GM12865 (cell line): ENCODE results near the gene SLC17A3.

Experiments
- DNase-seq: peaks from one replicate; pipeline ENCODE4 v3.0.0; 2010; ENCODE audit warnings: low read depth
- H3K4me3 ChIP-seq: 2 replicates; pipeline ENCODE4 v1.5.1; 2011; ENCODE audit warnings: mild to moderate bottlenecking, low read depth, low read length, control low read depth
- TF ChIP-seq, protein P1 (sequence below): IDR thresholded peaks from 2 replicates; pipeline ENCODE4 v1.5.1; 2011; ENCODE audit warnings: low read length, control low read depth, low read depth, inconsistent platforms; ENCODE audit not compliant: insufficient read depth; ENCODE audit errors: missing control alignments

Gene SLC17A3

DNA sequence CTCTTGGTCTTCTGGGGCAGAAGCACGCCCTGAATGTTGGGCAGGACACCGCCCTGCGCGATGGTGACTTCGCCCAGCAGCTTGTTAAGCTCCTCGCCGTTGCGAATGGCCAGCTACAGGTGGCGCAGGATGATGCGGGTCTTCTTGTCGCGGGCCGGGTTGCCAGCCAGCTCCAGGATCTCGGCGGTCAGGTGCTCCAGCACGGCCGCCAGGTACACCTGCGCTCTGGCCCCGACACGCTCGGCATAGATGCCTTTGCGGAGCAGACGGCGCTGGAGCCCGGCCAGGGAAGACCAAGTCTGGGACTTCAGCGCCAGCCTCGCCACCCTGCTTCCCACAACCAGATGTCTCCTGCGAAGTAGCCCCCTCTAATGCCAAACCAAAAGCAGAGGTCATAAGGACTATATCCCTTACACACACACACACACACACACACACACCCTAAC, 8.0 kb upstream of the SLC17A3 start:
- no peak overlapping the region for H3K4me3 ChIP-seq
- no peak for DNase-seq
- TF ChIP-seq, protein P1, sequence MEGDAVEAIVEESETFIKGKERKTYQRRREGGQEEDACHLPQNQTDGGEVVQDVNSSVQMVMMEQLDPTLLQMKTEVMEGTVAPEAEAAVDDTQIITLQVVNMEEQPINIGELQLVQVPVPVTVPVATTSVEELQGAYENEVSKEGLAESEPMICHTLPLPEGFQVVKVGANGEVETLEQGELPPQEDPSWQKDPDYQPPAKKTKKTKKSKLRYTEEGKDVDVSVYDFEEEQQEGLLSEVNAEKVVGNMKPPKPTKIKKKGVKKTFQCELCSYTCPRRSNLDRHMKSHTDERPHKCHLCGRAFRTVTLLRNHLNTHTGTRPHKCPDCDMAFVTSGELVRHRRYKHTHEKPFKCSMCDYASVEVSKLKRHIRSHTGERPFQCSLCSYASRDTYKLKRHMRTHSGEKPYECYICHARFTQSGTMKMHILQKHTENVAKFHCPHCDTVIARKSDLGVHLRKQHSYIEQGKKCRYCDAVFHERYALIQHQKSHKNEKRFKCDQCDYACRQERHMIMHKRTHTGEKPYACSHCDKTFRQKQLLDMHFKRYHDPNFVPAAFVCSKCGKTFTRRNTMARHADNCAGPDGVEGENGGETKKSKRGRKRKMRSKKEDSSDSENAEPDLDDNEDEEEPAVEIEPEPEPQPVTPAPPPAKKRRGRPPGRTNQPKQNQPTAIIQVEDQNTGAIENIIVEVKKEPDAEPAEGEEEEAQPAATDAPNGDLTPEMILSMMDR: no peak

DNA sequence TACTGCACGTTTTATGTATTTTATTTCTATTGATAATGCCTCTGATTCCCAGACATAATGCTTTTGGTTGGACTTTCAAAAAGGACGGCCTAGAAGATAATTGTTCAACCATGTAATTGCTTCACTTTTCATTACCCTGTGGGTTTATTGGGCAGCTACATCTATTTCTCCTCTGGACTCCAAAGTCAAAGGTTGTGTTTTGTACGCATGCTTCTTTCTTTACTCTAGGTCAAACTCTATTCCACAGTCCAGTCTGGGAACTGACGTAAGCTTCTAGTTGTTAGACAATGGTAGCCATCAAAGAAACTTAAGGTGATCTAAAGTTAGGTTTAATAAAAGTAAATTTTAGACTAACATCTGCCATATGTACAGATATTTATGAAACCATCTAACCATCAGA, 6.6 kb upstream of the SLC17A3 start:
- TF ChIP-seq, protein P1: no peak
- H3K4me3 ChIP-seq: no peak overlapping the region
- DNase-seq: no peak

DNA sequence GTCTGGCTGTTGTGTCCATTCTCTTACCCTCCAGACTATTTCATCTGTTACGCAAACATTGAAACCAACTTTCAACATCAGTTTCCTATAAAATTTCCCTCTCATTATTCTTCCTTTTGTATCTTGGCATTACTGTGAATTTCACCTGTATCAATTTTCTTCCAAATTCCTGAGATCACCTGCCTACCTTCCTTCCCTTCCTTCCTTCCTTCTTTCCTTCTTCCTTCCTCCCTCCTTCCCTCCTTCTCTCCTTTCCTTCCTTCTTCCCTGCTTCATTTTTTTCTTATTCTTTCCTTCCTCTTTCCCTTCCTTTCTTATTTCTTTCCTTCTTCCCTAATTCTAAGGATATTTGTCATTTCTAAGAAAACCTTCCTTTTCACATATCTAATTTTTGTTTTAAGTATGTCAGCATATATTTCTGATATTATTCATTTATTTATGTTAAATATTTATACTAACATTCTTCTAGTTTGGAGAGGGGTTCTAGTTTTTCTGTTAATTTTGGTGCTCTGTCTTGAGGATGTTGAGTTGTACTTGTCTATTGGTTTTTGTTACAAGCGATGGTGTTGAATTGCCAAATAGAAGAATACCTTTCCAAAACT, 4.8 kb upstream of the SLC17A3 start:
- TF ChIP-seq, protein P1: no peak
- no peak for DNase-seq
- H3K4me3 ChIP-seq: no peak overlapping the region

DNA sequence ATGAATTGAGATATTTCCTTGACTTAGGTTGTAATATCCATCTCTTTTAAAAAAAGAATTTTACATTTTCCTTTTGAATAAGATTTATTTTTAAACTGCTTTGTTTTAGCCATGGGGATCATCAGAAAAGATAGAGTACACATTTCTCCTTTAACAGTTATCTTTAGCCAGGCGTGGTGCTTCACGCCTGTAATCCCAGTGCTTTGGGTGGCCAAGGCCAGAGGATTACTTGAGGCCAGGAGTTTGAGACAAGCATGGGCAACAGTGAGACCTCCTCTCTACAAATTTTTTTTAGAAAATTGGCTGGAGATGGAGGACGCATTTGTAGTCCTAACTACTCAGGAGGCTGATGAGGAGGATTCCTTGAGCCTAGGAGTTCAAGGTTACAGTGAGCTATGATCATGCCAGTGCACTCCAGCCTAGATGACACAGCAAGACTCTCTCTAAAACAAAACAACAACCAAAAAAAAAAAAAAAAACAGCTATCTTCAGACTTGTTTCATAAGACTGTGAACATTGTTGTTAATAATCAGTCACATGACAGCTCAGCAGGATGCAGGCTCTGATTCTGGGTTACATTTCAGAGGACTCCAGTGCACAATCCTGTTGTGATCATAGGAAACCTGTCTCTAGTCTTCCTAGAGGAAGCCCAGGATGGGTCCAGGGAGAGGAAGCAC, 2.0 kb upstream of the SLC17A3 start:
- TF ChIP-seq, protein P1: no peak
- no peak overlapping the region for H3K4me3 ChIP-seq

DNA sequence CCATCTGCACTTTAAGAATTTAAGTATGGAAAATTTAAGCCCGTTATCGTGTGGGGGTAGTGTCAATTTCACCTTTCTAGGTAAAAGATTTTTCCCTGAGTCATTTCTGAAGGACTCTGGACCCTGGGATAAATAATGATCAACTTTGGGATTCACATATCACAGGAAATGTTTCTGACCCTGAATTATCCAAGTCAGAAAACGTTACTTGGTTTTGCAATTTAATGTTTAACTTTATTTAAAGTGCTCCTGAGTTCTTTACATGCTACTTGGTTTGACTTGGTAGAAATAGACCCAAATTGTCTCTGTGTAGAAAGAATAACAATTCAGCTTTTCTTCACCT, 1.5 kb upstream of the SLC17A3 start:
- DNase-seq: no peak
- H3K4me3 ChIP-seq: no peak overlapping the region
- TF ChIP-seq, protein P1: no peak

More for the DNA sequence above, 2.0 kb upstream of the SLC17A3 start:
- no peak for DNase-seq

DNA sequence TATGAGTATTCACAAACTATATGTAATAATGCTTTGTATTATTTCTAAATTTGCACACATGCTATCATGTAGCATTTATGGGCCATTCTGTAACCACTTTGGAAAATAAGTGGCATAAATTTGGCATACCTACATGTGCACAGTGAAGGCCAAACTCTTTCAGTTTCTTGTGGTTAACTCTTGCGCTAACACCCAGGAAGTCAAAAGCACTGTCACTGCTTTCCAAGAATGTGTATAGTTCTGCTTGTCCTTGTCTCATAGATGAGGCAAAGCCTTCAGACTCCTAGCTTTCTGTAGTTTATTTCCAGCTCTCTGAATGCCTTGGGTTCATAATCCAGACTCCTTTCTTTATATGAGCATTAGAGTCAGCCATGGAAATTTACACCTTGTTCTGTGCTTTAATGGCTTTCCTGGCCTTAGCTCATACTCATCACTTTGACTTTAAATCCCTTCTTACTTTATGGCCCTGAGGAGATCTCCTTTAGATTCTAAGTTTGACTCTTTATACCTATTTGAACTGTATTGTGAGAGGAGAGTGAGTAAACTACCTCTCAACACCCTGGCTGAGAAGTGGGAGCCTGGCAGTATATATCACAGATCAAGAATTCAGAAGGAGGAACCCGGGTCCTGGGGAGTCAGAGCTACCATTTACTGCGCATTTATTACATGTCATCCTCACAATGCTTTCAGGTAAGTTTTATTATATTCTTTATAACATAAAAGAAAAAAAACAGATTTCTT, 949 bp upstream of the SLC17A3 start:
- TF ChIP-seq, protein P1: no peak
- DNase-seq: no peak
- no peak overlapping the region for H3K4me3 ChIP-seq

DNA sequence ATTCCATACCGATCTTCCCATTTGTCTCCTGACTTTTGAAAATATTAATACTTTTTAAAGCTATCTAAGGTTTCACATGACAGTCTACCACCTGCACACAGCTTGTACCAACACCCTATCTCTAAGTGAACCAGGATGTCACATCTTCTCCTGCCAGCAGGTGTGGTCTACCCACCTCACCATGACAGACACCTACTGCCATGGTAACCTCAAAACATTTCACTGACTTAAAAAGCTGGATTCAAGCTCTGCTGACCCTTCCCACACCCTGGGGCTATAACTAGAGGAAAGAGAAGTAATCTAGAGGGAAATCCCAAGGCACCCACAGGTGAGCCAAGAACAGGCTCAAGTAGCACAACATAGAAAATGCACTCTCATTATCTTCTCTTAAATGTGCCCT, 1.2 kb downstream of the SLC17A3 start:
- TF ChIP-seq, protein P1: no peak
- no peak overlapping the region for H3K4me3 ChIP-seq
- no peak for DNase-seq
